Activated CD4-positive, alpha-beta memory T cell treated with anti-CD3 and anti-CD28 coated beads, Interleukin-2, amount 10 ng/mL, durations not matched to agents 7 days and 5 days (primary cell): ENCODE data around the gene KCNAB2. TPM values are rescaled to one million over a fixed set of nuclear protein-coding genes. Genes with fewer than 3 reads are reported as not detected.

Experiments
- CTCF ChIA-PET: fragments of 350-600 bp; sonication (Branson Sonifier 250); formaldehyde crosslinking; loops from one replicate; lab custom pipeline; 2021; ENCODE audit warnings: antibody characterized with exemption, inconsistent platforms; lab: Charles Lee
- POLR2A ChIA-PET: fragments of 350-600 bp; sonication (Branson Sonifier 250); formaldehyde crosslinking; loops from one replicate; lab custom pipeline; 2021; ENCODE audit warnings: antibody characterized with exemption; lab: Charles Lee
- DNase-seq: peaks from one replicate; pipeline ENCODE4 v3.0.0-alpha.2; 2020
- H3K27ac Mint-ChIP-seq: one replicate; pipeline ENCODE4 v1.8.0; 2021; ENCODE audit warnings: mild to moderate bottlenecking, mixed read lengths
- H3K27me3 Mint-ChIP-seq: one replicate; pipeline ENCODE4 v1.8.0; 2021; ENCODE audit warnings: mixed read lengths
- H3K36me3 Mint-ChIP-seq: one replicate; pipeline ENCODE4 v1.8.0; 2021; ENCODE audit warnings: low read depth, mixed read lengths
- H3K4me1 Mint-ChIP-seq: one replicate; pipeline ENCODE4 v1.8.0; 2021; ENCODE audit warnings: mixed read lengths
- H3K4me3 Mint-ChIP-seq: one replicate; pipeline ENCODE4 v1.8.0; 2021; ENCODE audit warnings: mild to moderate bottlenecking, mixed read lengths
- H3K9me3 Mint-ChIP-seq: one replicate; pipeline ENCODE4 v1.8.0; 2021; ENCODE audit warnings: mixed read lengths
- total RNA-seq, 2 experiments: library from RNA; stranded (reverse); gene quantifications; one replicate each; pipeline ENCODE4 v1.2.3, GENCODE V29; 2021

The KCNAB2 gene
- total RNA-seq, 2 experiments from 2014 or later, result 284 to 286 TPM

DNA sequence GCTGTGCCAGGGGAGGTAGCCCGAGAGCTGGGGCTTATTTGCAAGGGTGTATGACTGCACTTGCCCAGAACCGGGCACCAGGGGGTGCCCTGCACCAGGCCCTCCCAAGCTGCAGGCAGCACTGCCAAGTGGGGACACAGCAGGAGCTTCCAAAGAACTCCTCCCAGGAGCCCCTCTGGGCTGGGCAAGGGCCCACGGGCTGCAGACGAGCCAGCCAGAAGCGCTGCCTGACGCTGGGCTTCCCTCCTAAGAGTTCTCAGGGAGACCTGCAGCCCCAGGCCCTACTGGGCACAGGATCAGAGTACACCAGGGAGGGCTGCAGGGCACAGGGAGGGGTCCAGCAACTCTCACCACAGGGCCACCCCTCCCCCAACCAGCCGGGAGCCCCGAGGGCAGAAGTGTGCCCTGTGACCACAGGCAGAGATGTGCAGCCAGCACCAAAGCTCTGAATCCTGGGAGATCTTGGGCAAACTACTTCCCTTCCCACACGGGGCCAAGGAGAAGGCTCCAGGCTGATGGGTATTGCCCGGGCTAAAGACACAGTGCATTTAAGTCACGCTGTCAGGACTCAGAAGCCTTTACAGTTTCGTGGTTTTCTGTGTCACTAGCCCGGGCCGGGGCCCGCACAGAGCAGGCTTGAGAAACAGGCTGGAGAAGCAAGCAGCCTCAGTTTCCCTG is 63.4 kb downstream of the KCNAB2 start:
- DNase-seq, result peak; percentile 48
- H3K4me1 Mint-ChIP-seq, result no peaks in the 10 kb centered on the region
- H3K27ac Mint-ChIP-seq, result no peak overlapping the region
- no peaks in the 10 kb centered on the region for H3K9me3 Mint-ChIP-seq
- POLR2A ChIA-PET, result no interaction called here
- no peaks in the 10 kb centered on the region for H3K36me3 Mint-ChIP-seq
- CTCF ChIA-PET, result interaction anchor here (1.0 to 1.4 kb wide), 2 partner anchors 77 to 135 kb away, joined by 4 to 7 read pairs; partner anchors contain the start of gene HES3
- H3K4me3 Mint-ChIP-seq, result no peak overlapping the region
- H3K27me3 Mint-ChIP-seq, result no peaks in the 10 kb centered on the region

DNA sequence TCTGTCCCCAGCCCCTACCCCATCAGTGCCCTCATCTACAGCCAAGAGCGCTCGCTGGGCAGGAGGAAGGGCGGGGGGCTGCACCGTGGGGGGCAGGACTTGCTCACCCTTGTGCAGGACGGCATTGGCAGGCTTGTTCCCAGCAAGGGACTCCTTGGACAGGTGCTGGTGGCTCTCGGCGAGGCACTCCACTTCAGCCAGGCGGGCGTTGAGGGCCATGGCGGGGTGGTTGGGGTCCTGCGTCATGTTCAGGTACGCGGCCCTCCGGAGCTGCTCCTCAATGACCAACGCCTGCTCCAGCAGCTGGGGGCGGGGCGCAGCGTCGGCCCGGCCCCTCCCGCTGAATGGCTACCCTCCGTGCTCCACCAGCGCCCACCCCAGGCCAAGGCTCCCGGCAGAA is 64.0 kb downstream of the KCNAB2 start:
- DNase-seq, result no peak
- H3K9me3 Mint-ChIP-seq, result no peaks in the 10 kb centered on the region
- H3K36me3 Mint-ChIP-seq, result no peaks in the 10 kb centered on the region
- no peaks in the 10 kb centered on the region for H3K4me1 Mint-ChIP-seq
- H3K27ac Mint-ChIP-seq, result no peak overlapping the region
- H3K4me3 Mint-ChIP-seq, result no peak overlapping the region
- no peaks in the 10 kb centered on the region for H3K27me3 Mint-ChIP-seq
- CTCF ChIA-PET, result interaction anchor here (1.4 kb wide), 1 partner anchor 76 kb away, joined by 4 read pairs; no protein-coding TSS in a partner anchor
- POLR2A ChIA-PET, result no interaction called here

DNA sequence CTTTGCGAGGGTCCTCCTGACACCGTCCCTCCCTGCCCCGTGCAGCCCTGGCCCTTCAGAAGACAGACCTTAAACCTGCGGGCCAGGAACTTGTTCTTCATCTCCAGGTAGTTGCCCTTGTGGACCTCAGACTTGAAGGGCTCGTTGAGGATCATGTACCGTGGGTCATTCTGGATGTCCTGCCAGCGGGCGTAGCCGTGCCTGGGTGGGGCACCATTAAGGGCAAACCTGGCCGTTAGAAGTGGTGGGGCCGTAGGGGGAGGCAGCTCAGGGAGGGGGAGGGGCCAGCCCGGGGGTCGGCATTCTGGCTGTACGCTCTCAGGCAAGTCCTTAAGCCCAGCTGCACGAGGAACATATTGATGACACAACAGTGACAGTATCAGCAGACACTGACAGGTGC is 64.6 kb downstream of the KCNAB2 start:
- POLR2A ChIA-PET, result no interaction called here
- DNase-seq, result no peak

DNA sequence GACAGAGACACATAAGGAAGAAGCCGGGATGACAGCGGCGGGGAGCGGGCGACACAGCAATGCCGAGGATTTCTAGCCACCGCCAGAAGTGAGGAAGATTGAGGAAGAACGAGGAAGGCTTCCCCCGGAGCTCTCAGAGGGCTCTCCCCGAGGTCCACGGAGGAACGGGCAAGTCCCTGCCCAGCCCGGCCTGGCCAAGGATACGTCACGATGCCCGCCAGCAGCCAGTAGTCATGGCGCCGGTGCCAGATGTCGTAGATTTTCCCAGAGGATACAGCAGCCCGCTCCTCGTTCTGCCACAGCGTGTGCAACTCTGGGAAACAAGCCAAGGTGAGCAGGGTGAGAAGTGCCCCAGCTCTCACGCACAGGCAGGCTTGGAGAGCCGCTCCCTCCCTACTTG is 65.9 kb downstream of the KCNAB2 start:
- POLR2A ChIA-PET, result no interaction called here
- DNase-seq, result no peak
- no peak overlapping the region for H3K4me3 Mint-ChIP-seq

More for the DNA sequence above, 64.6 kb downstream of the KCNAB2 start:
- CTCF ChIA-PET, result no interaction called here
- no peaks in the 10 kb centered on the region for H3K9me3 Mint-ChIP-seq
- no peaks in the 10 kb centered on the region for H3K36me3 Mint-ChIP-seq
- H3K27me3 Mint-ChIP-seq, result no peaks in the 10 kb centered on the region
- no peaks in the 10 kb centered on the region for H3K4me1 Mint-ChIP-seq
- no peak overlapping the region for H3K27ac Mint-ChIP-seq
- no peak overlapping the region for H3K4me3 Mint-ChIP-seq

DNA sequence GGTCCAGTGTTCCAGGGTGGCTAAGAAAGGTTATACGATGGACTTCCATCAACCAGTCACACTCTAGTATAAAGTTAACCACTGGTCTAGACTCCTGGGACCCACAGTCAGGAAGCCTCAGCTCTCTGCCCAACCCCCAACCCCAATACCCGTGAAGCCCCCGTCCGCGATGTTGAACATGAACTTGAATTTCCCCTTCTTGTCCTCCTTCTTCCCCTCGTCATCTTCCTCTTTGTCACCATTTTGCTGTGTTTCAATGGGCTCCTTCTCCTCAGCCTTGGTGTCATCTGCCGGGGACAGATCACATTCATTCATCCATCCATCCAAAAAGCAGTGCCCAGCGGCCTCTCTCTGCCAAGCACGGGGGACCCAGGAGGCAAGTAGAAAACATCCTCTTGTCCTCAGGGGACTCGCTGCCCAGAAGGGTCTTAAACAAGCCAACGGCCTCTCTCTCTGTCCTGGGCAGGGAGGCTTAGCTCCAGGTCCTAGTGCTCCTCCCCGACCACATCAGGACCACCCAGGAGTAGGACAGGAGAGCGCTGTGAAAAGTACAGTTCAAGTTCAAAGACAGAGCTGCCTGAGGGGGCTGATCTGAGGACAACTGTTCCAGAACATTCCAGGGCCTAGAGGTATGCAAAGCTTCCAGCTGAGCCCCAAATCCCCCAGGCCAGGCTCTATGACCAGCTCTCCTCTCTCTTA is 66.5 kb downstream of the KCNAB2 start:
- H3K36me3 Mint-ChIP-seq, result no peaks in the 10 kb centered on the region
- H3K9me3 Mint-ChIP-seq, result no peaks in the 10 kb centered on the region
- peaks cover 1% of the 10 kb centered on the region for H3K4me1 Mint-ChIP-seq
- peaks cover 9% of the 10 kb centered on the region for H3K27me3 Mint-ChIP-seq
- H3K4me3 Mint-ChIP-seq, result no peak overlapping the region
- no peak for DNase-seq
- ChIA-PET POLR2A (no interaction called here), CTCF (no interaction called here)
- no peak overlapping the region for H3K27ac Mint-ChIP-seq

More for the DNA sequence above, 65.9 kb downstream of the KCNAB2 start:
- CTCF ChIA-PET, result no interaction called here
- H3K9me3 Mint-ChIP-seq, result no peaks in the 10 kb centered on the region
- no peak overlapping the region for H3K27ac Mint-ChIP-seq
- H3K27me3 Mint-ChIP-seq, result peaks cover 4% of the 10 kb centered on the region
- H3K4me1 Mint-ChIP-seq, result peaks cover 1% of the 10 kb centered on the region
- no peaks in the 10 kb centered on the region for H3K36me3 Mint-ChIP-seq

DNA sequence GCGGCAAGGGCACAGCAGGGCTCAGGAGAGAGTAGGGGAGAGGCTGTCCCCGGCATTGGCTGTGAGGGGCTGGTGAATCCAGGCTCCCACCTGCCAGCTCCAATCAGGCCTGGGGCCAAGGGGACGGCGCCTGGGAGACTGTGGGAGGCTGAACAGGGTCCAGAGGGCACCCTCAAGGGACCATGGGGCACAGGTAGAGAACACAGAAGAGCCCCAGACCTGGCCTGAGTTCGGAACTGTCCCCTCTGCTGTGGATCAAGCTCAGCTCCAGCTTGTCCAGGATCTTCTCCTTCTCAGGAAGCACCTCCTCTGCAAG is 67.0 kb downstream of the KCNAB2 start:
- Mint-ChIP-seq H3K4me1 (peaks cover 1% of the 10 kb centered on the region), H3K27ac (no peak overlapping the region), H3K4me3 (no peak overlapping the region), H3K36me3 (no peaks in the 10 kb centered on the region), H3K27me3 (peaks cover 10% of the 10 kb centered on the region), H3K9me3 (no peaks in the 10 kb centered on the region)
- CTCF ChIA-PET, result no interaction called here
- POLR2A ChIA-PET, result no interaction called here
- no peak for DNase-seq

DNA sequence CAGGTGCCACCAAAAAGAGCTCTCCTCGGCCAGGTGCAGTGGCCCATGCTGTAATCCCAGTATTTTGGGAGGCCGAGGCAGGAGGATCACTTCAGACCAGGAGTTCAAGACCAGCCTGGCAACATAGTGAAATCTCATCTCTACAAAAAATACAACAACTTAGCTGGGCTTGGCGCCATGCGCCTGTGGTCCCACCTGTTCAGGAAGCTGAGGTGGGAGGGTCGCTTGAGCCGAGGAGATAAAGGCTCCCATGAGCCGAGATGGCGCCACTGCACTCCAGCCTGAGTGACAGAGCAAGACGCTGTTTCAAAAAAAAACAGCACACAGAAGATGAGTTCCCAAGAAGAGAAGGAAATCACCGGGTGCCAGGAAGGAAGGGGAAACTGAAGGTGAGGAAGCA is 67.4 kb downstream of the KCNAB2 start:
- no peak for DNase-seq
- H3K4me3 Mint-ChIP-seq, result no peak overlapping the region
- ChIA-PET CTCF (no interaction called here), POLR2A (interaction anchor here (0.6 kb wide), 2 partner anchors 12 to 115 kb away, joined by 3 to 4 read pairs; no protein-coding TSS in a partner anchor)
- H3K27me3 Mint-ChIP-seq, result peaks cover 10% of the 10 kb centered on the region
- H3K36me3 Mint-ChIP-seq, result no peaks in the 10 kb centered on the region
- H3K9me3 Mint-ChIP-seq, result no peaks in the 10 kb centered on the region
- no peak overlapping the region for H3K27ac Mint-ChIP-seq
- peaks cover 1% of the 10 kb centered on the region for H3K4me1 Mint-ChIP-seq

DNA sequence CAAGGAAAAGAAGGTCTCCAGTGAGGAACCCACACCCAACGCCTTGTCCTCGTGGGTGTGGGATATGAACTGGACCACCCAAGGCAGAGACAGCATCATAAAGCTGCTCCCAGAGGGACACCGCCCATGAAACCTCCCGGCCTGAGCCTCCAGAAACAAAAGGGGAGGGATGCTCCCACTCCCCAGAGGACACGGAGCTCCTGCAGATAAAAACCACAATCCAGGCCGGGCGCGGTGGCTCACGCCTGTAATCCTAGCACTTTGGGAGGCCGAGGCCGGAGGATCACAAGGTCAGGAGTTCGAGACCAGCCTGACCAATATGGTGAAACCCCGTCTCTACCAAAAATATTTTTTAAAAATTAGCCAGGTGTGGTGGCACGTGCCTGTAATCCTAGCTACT is 68.1 kb downstream of the KCNAB2 start:
- ChIA-PET CTCF (no interaction called here), POLR2A (interaction anchor here (0.6 kb wide), 2 partner anchors 13 to 116 kb away, joined by 3 to 4 read pairs; no protein-coding TSS in a partner anchor)
- Mint-ChIP-seq H3K27me3 (peaks cover 11% of the 10 kb centered on the region), H3K4me3 (no peak overlapping the region), H3K9me3 (no peaks in the 10 kb centered on the region), H3K36me3 (no peaks in the 10 kb centered on the region), H3K27ac (no peak overlapping the region), H3K4me1 (peaks cover 1% of the 10 kb centered on the region)
- DNase-seq, result no peak

DNA sequence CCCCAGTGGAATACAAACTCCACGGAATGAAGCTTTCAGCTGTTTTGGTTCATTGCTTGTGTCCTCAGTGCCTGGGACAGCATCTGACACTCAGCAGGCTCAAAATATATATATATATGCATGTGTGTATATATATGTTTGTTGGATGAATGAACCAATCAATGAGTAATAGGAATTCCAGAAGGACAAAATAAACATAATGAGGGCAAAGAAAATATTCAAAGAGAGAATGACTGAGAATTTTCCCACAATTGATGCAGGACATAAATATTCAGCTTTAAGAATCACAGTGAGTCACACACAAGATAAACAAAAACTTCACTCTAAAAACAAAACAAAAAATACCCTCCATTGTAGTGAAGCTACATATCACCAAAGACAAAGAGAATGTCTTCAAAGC is 70.4 kb downstream of the KCNAB2 start:
- Mint-ChIP-seq H3K27ac (no peak overlapping the region), H3K27me3 (peaks cover 11% of the 10 kb centered on the region), H3K4me3 (no peak overlapping the region), H3K9me3 (no peaks in the 10 kb centered on the region), H3K36me3 (no peaks in the 10 kb centered on the region), H3K4me1 (peaks cover 1% of the 10 kb centered on the region)
- no peak for DNase-seq
- ChIA-PET CTCF (no interaction called here), POLR2A (no interaction called here)

DNA sequence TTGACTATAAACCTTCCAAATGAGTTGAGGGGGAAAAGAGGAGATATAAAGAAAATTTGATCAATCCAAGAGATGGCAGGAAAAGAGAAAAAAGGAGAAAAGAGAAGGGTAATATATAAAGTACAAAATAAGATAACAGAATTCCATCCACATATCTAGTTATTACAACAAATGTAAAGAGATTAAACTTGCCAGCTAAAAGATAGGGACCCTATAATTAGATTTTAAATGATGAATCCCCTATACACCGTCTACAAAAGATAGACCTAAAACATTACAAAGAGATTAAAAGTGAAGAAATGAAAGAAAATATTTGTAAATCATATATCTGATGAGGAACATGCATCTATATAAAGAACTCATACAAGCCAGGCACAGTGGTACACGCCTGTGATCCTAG is 71.4 kb downstream of the KCNAB2 start:
- DNase-seq, result no peak
- peaks cover 11% of the 10 kb centered on the region for H3K27me3 Mint-ChIP-seq
- ChIA-PET POLR2A (no interaction called here), CTCF (no interaction called here)
- H3K36me3 Mint-ChIP-seq, result no peaks in the 10 kb centered on the region
- no peak overlapping the region for H3K27ac Mint-ChIP-seq
- no peak overlapping the region for H3K4me3 Mint-ChIP-seq
- H3K9me3 Mint-ChIP-seq, result no peaks in the 10 kb centered on the region
- H3K4me1 Mint-ChIP-seq, result peaks cover 1% of the 10 kb centered on the region

DNA sequence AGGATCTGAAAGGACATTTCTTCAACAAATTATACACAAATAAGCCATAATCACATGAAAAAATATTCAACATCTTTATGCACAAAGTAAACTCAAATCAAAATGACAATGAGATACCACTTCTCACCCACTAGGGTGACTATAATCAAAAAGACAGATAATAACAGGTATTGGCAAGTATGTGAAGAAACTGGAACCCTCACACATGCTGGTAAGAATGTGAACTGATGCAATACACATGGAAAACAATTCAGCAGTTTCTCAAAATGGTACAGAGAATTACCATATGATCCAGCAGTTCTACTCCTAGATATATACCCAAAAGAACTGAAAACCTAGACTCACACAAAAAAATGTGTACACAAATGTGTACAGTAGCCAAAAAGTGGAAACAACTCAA is 71.9 kb downstream of the KCNAB2 start:
- Mint-ChIP-seq H3K27me3 (peaks cover 11% of the 10 kb centered on the region), H3K9me3 (no peaks in the 10 kb centered on the region), H3K27ac (no peak overlapping the region), H3K4me3 (no peak overlapping the region), H3K36me3 (no peaks in the 10 kb centered on the region), H3K4me1 (peaks cover 1% of the 10 kb centered on the region)
- POLR2A ChIA-PET, result no interaction called here
- CTCF ChIA-PET, result no interaction called here
- no peak for DNase-seq

DNA sequence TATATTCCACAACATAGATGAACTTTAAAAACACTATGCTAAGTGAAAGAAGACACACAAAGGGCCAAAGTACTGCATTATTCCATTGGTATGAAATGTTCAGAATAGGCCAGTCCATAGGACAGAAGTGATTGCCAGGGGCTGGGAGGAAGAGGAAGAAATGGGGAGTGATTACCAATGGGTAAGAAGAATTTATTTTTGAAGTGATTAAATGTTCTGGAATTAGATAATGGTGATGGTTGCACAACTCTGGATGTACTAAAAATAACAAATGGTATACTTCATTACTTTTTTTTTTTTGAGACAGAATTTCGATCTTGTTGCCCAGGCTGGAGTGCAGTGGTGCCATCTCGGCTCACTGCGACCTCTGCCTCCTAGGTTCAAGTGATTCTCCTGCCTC is 72.7 kb downstream of the KCNAB2 start:
- no peak overlapping the region for H3K4me3 Mint-ChIP-seq
- CTCF ChIA-PET, result no interaction called here
- POLR2A ChIA-PET, result no interaction called here
- H3K9me3 Mint-ChIP-seq, result no peaks in the 10 kb centered on the region
- H3K36me3 Mint-ChIP-seq, result no peaks in the 10 kb centered on the region
- peaks cover 11% of the 10 kb centered on the region for H3K27me3 Mint-ChIP-seq
- H3K4me1 Mint-ChIP-seq, result peaks cover 1% of the 10 kb centered on the region
- H3K27ac Mint-ChIP-seq, result no peak overlapping the region
- DNase-seq, result no peak

DNA sequence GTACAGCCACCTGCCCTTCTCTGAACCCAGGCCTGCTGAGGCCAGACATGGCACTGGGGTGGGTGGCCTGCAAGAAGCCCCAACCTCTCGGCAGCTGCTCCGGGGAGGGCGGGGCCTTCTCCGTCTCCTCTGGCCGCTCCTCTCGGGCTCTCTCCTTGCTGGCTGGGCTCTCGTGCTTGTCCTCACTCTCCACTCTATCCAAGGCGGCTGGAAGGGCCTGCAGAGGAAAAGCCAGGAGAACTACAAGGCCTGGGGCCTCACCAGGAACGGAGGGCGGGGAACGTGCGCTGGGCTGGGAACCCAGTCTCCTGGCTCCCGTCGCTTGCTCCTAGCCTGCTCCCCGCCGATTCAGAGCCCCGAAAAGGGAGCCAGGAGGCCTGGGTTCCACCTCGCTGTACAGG is 75.3 kb downstream of the KCNAB2 start:
- no peak for DNase-seq
- H3K27ac Mint-ChIP-seq, result no peak overlapping the region
- ChIA-PET POLR2A (no interaction called here), CTCF (no interaction called here)
- H3K9me3 Mint-ChIP-seq, result no peaks in the 10 kb centered on the region
- H3K4me1 Mint-ChIP-seq, result peaks cover 1% of the 10 kb centered on the region
- no peaks in the 10 kb centered on the region for H3K36me3 Mint-ChIP-seq
- no peak overlapping the region for H3K4me3 Mint-ChIP-seq
- peaks cover 11% of the 10 kb centered on the region for H3K27me3 Mint-ChIP-seq
